Activated CD4-positive, alpha-beta T cell treated with anti-CD3 and anti-CD28 coated beads for 4 hours (primary cell): ENCODE results near the gene CCT3.
"Not testable (repeated sequence)": the region's sequence is repeated elsewhere in the genome, so short reads cannot be mapped to it uniquely, and the experiment has no call there.

Experiments
- DNase-seq, 2 donors: peaks; one replicate each; pipeline ENCODE4 v3.0.0-alpha.2; 2020

The CCT3 gene

GRCh38 chr1:156338180-156338976, at the start of gene CCT3, which contains the start of gene TSACC:
Gene CCT3 (minus strand): TSS chr1:156338292. CDS start chr1:156338184, 108 bp downstream.
Gene TSACC (plus strand): TSS chr1:156338526. CDS start chr1:156339758, 1,232 bp downstream.
- DNase-seq, result peak; percentile 99

DNA sequence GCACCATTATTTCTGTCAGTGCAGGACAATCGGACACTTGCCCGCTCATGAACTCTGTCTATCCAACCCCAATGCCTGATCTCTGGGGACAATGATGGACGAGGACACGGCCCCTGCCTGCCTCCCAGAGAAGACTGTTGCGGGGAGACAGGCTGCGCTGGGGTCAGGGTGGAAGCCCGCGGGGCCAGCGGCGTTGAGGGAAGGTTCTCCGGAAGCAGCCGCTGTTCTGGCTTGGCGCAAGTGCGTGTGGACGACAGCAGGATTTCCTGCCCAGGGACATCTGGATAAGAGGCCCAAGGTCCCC, 49.7 kb upstream of the CCT3 start:
- no peak for DNase-seq

DNA sequence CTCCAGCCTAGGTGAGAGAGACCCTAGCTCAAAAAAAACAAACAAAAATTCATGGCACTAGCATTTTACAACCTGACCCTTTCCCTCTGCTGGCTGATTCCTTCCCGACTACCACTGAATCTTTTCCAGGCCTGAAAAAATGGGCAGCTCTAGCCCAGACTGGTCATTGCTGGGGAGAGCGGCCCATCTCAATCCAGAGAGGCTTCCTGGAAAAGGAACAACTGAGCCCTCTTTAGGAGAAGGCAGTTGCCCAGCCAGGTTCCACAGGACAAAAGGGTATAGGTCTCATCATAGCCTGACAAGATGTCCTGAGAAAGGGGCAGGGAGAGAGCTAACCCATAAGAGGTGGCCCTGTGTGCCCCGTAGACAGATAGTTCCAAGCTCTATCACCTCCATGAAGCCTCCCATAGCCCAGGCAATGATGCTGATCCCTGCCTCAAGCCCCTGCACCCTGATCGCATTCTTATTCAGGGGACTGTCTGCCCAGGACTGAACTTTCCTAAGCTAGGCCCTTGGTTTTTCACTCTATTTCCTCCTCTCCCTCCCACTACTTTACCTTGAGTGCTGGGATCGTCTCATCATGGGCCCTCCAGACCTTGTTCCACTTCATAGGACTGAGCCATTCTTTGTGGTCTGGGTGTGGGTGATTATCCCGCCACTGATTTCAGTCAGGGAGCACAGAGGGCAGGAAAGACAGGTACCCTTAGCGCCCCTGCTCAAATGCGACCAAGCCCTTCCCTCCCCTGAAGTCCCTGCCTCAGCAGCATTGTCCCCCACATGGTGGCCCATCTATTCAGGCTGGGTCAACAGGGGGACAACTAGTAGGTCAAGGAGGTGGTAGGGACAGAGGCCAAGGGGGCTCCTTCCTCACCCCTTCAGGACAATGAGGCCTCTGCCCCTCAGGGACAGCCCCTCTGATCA, 49.1 kb upstream of the CCT3 start:
- DNase-seq, result no peak

DNA sequence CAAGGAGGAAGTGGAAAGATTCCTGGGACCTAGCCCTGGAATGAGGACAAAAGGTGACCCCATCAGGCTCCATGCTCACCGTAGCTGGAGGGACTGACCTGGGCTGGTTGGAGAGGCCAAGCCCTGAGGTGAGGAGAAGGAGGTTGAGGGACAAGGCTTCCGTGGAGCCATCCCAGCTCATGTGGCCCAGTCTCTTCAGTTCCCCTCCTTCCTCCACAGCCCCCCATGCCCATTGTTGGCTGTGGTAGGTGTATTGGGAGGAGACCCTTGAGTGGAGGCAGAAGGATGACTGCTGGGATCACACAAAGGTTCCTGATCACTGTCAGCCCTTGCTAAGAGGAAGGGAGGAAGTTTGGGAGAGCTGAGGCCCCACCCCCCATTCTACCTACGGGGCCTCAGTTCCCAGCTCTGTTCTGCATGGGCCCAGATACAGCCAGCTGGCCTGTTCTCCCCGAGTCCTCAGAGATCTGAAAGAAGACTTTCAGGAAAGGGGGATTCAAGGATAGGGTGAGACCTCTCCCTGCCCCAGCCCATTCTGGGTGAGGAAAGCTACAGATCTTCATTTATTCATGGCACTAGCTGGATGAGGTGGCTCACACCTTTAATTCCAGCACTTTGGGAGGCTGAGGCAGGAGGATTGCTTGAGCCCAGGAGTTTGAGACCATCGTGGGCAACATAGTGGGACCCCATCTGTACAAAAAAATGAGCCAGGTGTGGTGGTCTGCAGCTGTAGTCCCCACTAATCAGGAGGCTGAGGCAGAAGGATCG, 48.2 kb upstream of the CCT3 start:
- DNase-seq, result no peak

- DNase-seq, result peak; percentile 74 to 77
Observed at GRCh38 chr1:156385534-156386031, 47.5 kb upstream of the CCT3 start.

DNA sequence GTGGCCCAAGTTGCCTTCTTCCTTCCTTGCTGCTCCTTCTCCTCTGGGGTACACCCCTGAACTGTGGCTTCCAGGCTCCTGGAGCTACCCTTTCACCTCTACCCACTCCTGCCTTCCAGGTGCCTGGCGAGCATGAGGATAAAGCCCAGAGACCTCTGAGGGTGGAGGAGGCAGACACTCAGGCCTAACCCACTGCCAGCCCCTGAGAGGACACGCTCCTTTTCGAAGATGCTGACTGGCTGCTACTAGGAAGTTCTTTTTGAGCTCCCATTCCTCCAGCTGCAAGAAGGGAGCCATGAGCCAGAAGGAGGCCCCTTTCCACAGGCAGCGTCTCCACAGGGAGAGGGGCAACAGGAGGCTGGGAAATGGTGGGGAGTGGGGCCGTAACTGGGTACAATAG, 46.6 kb upstream of the CCT3 start:
- DNase-seq, result no peak

GRCh38 chr1:156384007-156384406, 45.9 kb upstream of the CCT3 start:
- no peak for DNase-seq

DNA sequence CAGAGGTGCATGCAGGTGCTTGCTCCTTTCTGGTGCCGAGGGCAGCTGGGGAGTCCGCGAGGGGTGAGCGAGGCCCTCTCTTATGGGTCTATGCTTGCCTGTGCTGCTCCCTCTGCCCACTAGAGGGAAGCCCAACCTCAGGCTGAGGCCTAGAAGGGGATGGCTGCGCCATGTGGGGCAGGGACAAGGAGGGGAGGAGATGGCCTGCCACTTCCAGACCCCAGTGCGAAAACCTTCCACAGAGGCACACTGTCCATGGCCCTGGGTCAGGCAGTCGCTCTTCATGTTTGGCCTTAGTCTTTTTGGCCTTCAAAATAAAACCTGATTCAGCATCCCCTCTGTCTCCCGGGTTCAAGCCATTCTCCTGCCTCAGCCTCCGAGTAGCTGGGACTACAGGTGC, 44.9 kb upstream of the CCT3 start:
- DNase-seq, result peak; percentile 51 to 59

DNA sequence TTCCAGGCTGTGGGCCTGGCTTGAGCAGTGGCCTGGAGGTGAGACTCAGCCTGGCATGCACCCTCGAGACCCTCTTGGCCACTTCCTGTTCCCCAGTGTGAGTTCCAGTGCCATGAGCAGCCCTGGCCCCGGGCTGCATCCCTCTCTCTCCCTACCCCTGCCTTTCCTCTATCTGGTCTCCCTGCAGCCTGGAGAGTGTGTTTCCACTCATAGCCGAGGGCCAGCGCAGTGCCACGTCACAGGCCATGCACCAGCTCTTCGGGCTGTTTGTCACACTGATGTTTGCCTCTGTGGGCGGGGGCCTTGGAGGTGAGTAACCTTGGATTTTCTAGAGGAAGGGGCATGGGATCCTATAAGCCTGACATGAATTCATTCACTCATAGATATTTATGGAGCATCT, 44.5 kb upstream of the CCT3 start:
- DNase-seq, result no peak

DNA sequence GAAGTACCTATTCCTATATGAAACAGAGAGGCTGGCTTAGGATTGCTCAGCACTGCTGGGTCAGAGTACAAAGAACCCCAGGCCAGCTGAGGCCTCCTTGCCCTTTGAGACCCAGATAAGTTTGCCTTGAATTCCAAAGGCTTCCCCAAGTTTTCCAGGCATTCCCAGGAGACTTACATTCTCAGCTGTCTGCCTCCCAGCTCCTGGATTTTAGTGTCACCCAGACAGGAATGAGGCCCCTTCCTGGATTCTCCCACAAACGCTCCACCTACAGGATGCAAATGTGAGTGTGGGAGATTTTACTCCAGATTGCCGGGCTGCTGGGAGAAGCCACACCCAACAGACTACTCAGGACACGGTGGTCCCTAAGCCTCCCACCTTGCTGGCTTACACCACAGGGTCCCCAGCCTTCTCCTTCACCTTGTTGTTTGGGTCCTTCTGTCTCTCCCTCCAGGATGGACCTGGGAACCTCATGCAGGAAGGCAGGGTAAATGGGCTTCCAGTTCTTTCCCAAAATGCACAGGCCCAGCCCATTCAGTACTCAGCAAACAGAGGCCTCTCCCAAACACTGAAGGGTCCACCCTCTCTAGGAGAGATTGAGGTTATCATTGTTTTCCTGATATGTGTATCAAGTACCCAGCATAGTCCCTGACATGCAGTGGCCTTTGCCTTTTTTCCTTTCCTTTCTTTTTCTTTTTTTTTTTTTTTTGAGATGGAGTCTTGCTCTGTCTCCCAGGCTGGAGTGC, 41.5 kb upstream of the CCT3 start:
- DNase-seq, result no peak

- DNase-seq, result no peak
Observed at GRCh38 chr1:156378557-156378956, 40.5 kb upstream of the CCT3 start.

- no peak for DNase-seq
Observed at GRCh38 chr1:156376958-156377919, 39.1 kb upstream of the CCT3 start.

DNA sequence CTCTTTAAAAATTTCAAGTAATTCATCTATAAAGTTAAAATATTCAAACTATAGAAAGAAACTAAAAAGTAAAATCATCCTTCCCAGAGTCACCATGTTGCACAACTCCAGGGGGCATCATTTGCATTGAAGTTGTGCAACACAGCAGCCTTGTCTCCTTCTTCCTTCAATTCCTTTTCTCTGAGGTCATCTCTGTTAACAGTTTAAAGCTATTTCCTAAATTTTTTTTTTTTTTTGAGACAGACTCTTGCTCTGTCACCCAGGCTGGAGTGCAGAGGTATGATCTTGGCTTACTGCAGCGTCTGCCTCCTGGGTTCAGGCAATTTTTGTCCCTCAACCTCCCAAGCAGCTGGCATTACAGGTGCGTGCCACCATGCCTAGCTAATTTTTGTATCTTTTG, 38.1 kb upstream of the CCT3 start:
- DNase-seq, result no peak

GRCh38 chr1:156373546-156373945, 35.5 kb upstream of the CCT3 start:
- DNase-seq, result no peak

DNA sequence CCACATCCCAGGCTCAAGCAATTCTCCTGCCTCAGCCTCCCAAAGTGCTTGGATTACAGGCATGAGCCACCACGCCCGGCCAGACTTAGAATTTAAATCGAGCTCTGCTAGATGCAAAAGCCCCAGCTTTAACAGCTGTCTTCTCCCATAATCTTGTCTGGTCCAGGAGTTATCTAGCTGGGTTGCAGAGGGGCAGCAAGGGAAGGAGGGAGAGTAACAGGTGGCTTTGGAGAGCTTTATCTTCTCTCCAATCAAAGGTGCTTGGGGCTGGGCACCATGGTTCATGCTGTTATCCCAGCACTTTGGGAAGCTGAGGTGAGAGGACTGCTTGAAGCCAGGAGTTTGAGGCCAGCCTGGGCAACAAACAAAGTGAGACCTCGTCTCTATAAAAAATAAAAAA, 34.8 kb upstream of the CCT3 start:
- no peak for DNase-seq

GRCh38 chr1:156372265-156372586, 34.1 kb upstream of the CCT3 start:
- DNase-seq, result no peak

DNA sequence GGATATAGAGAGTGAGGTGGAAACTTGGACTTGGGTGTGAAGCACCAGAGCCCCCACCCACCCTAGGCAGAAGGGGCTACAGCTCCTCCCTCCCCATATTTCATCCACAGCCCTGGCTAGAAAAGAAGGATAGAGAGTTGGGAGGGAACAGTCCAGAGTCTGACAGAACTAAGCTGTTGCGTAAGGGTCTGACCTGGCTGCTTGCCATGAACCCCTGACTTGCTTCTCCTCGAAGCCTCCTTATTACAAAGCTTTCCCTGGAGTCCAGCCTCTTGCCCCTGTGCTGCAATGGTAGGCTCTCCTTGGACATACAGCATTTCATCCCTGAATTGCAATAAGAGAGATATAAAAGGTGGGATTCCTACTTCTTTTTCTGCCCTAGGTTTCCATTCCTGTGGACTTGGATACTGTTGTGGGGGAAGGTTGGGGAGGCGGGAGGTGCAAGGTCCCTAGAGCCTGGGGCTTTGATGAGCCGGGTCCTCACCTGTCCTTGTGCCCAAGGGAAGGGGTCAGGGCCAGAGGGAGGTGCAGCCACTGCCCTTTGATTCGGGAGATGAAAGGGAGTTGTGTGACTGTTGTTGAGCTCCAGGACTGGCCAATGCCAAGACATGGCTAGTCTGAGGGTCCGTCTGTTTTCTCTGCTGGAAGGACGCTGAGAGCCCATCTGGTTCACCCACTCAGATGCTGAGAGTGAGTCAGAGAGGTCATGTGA, 33.6 kb upstream of the CCT3 start:
- DNase-seq, result no peak

DNA sequence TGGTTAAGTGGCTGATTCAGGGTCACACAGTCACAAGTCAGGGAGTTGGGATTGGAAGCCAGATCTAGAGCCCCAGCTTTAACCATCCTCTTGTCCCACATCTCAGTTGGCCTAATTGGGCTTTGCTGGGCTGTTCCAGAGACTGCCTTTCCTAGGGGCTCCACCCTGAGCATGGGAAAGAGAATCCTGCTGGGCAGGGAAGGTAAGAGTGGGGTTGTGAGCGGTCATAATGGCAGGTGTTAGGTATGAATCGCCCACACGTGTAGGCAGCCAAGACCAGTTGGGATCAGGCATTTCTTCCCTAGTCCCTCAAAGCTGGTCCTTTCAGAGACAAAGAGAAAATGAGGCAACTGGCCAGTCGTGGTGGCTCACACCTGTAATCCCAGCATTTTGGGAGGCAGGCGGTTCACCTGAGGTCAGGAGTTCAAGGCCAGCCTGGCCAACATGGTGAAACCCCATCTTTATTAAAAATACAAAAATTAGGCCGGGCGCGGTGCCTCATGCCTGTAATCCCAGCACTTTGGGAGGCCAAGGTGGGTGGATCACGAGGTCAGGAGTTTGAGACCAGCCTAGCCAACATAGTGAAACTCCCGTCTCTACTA, 31.7 kb upstream of the CCT3 start:
- not testable (repeated sequence) for DNase-seq

- peak in 1 of 2 donors; percentile 23 for DNase-seq
Observed at GRCh38 chr1:156368889-156369684, 31.0 kb upstream of the CCT3 start, which contains the start of gene RHBG. Gene RHBG (plus strand): TSS chr1:156369211. CDS start chr1:156369250, 39 bp downstream.
